ENCODE measurements around the gene EXOC6B.

Gene EXOC6B

DNA sequence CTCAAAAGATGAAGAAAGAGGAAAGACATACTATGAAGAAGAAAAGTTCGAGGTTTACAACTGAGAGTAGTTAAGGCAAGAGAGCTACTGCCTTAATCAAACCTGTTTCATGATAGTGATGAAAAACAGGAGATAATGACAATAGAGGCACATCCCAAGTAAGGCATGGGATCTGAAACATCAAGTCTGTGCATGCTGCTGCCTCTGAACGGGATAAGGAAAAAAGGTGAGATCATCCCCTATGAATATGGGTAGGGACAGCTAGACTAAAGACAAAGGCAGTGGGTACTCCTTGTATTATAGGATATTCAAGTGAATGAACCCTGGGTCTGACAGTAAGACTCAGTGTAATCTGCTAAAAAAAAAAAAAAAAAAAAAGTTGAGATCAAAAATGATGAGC lies 3.0 kb downstream of the EXOC6B start:
- DNase-seq: no peak
- TF ChIP-seq, protein P1, sequence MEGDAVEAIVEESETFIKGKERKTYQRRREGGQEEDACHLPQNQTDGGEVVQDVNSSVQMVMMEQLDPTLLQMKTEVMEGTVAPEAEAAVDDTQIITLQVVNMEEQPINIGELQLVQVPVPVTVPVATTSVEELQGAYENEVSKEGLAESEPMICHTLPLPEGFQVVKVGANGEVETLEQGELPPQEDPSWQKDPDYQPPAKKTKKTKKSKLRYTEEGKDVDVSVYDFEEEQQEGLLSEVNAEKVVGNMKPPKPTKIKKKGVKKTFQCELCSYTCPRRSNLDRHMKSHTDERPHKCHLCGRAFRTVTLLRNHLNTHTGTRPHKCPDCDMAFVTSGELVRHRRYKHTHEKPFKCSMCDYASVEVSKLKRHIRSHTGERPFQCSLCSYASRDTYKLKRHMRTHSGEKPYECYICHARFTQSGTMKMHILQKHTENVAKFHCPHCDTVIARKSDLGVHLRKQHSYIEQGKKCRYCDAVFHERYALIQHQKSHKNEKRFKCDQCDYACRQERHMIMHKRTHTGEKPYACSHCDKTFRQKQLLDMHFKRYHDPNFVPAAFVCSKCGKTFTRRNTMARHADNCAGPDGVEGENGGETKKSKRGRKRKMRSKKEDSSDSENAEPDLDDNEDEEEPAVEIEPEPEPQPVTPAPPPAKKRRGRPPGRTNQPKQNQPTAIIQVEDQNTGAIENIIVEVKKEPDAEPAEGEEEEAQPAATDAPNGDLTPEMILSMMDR (IDR thresholded peaks at IDR 0.05; ENCODE audit: low read depth, low read length): no peak
- H3K27me3 ChIP-seq (ENCODE audit: insufficient read depth, low read depth, severe bottlenecking): no peaks in the 10 kb centered on the region
- no peak overlapping the region for H3K27ac ChIP-seq
- no peaks in the 10 kb centered on the region for H3K9me3 ChIP-seq (ENCODE audit: severe bottlenecking)
- H3K4me3 ChIP-seq (ENCODE audit: low read depth, low read length): no peak overlapping the region
- peaks cover 5% of the 10 kb centered on the region for H3K36me3 ChIP-seq

DNA sequence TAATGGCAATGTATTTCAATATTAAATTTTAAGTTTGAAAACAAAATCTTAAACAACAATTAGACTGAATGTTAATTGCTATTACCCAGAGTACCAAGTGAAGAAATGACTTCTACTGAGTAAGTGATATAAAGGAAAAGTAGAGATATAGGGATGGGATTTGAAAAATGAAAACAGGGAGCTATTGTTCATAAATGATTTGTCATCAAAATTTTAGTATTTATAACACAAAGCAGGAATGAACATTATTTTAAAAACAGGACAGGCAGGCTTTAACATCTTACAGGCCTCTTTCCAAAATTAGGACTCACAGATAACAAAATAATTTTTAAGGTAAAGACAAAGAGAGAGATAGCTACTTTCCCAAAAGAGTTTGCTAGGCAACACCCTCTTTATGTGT lies 3.9 kb downstream of the EXOC6B start:
- Histone ChIP-seq H3K9me3 (ENCODE audit: severe bottlenecking) (no peaks in the 10 kb centered on the region), H3K4me3 (ENCODE audit: low read depth, low read length) (no peak overlapping the region)
- DNase-seq: no peak

GRCh38 chr2:72821118-72821517 lies 4.7 kb downstream of the EXOC6B start:
- Histone ChIP-seq H3K27me3 (ENCODE audit: insufficient read depth, low read depth, severe bottlenecking) (no peaks in the 10 kb centered on the region), H3K27ac (no peak overlapping the region), H3K36me3 (peaks cover 5% of the 10 kb centered on the region), H3K9me3 (ENCODE audit: severe bottlenecking) (no peaks in the 10 kb centered on the region), H3K4me3 (ENCODE audit: low read depth, low read length) (no peak overlapping the region)
- no peak for DNase-seq
- TF ChIP-seq, protein P1 (IDR thresholded peaks at IDR 0.05; ENCODE audit: low read depth, low read length): no peak

More for the DNA sequence above, 3.9 kb downstream of the EXOC6B start:
- Histone ChIP-seq H3K36me3 (peaks cover 5% of the 10 kb centered on the region), H3K27ac (no peak overlapping the region), H3K27me3 (ENCODE audit: insufficient read depth, low read depth, severe bottlenecking) (no peaks in the 10 kb centered on the region)
- TF ChIP-seq, protein P1 (IDR thresholded peaks at IDR 0.05; ENCODE audit: low read depth, low read length): no peak

GRCh38 chr2:72819501-72819900 lies 6.3 kb downstream of the EXOC6B start:
- Histone ChIP-seq H3K9me3 (ENCODE audit: severe bottlenecking) (no peaks in the 10 kb centered on the region), H3K36me3 (no peaks in the 10 kb centered on the region), H3K4me3 (ENCODE audit: low read depth, low read length) (no peak overlapping the region), H3K27ac (no peak overlapping the region), H3K27me3 (ENCODE audit: insufficient read depth, low read depth, severe bottlenecking) (no peaks in the 10 kb centered on the region)
- TF ChIP-seq, protein P1 (IDR thresholded peaks at IDR 0.05; ENCODE audit: low read depth, low read length): no peak
- no peak for DNase-seq

DNA sequence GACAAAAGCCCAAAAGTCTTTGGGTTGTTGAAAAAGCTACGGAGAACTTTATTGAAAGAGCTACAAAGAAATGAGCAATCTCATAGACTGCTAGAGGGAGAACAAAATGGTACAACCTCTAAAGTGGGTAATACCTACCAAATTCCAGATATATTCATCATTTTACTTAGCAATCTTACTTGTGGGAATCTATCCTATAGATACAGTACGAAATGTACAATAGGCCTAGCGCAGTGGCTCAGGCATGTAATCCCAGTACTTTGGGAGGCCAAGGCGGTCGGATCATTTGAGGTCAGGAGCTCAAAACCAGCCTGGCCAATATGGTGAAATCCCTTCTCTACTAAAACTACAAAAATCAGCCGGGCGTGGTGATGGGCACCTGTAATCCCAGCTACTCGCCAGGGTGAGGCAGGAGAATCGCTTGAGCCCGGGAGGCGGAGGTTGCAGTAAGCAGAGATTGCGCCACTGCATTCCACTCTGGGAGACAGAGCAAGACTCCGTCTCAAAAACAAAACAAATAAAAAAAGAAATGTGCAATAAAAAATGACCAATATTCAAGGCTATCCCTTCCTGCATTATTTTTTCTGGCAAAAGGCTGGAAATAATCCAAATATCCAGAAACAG lies 10.1 kb downstream of the EXOC6B start:
- Histone ChIP-seq H3K27me3 (ENCODE audit: insufficient read depth, low read depth, severe bottlenecking) (no peaks in the 10 kb centered on the region), H3K36me3 (no peaks in the 10 kb centered on the region)
- peak; percentile 13 for DNase-seq

More for the DNA sequence above, 10.1 kb downstream of the EXOC6B start:
- Histone ChIP-seq H3K9me3 (ENCODE audit: severe bottlenecking) (no peaks in the 10 kb centered on the region), H3K27ac (no peak overlapping the region), H3K4me3 (ENCODE audit: low read depth, low read length) (no peak overlapping the region)
- TF ChIP-seq, protein P1 (IDR thresholded peaks at IDR 0.05; ENCODE audit: low read depth, low read length): no peak
